Stomach (tissue), 4 donors: ENCODE results near the gene FBRSL1.

Source experiments
- POLR2A ChIP-seq, 4 donors: fragments of 450-650 bp; IDR thresholded peaks; one replicate each; pipeline ENCODE4 v1.6.1; 2016; ENCODE audit warnings: antibody characterized with exemption in 4 of 4, control low read depth in 2 of 4, mild to moderate bottlenecking in 1 of 4, moderate library complexity in 1 of 4
- POLR2AphosphoS5 ChIP-seq, 3 donors: sonication (generic); formaldehyde crosslinking; IDR thresholded peaks; one replicate each; pipeline ENCODE4 v1.6.1; 2016; ENCODE audit warnings: antibody characterized with exemption in 3 of 3
- TF ChIP-seq, protein P1 (sequence below), 7 experiments: fragments of 450-650 bp in 4 of 7; fragments of 200-600 bp in 3 of 7; sonication (generic) in 3 of 7; IDR thresholded peaks; one replicate each; pipeline ENCODE4 v1.5.1; 2016 to 2019; ENCODE audit warnings: antibody characterized with exemption in 7 of 7, control low read depth in 2 of 7, mild to moderate bottlenecking in 1 of 7

- no peak for TF ChIP-seq POLR2AphosphoS5 (IDR thresholded peaks at IDR 0.05)
- TF ChIP-seq, protein P1, sequence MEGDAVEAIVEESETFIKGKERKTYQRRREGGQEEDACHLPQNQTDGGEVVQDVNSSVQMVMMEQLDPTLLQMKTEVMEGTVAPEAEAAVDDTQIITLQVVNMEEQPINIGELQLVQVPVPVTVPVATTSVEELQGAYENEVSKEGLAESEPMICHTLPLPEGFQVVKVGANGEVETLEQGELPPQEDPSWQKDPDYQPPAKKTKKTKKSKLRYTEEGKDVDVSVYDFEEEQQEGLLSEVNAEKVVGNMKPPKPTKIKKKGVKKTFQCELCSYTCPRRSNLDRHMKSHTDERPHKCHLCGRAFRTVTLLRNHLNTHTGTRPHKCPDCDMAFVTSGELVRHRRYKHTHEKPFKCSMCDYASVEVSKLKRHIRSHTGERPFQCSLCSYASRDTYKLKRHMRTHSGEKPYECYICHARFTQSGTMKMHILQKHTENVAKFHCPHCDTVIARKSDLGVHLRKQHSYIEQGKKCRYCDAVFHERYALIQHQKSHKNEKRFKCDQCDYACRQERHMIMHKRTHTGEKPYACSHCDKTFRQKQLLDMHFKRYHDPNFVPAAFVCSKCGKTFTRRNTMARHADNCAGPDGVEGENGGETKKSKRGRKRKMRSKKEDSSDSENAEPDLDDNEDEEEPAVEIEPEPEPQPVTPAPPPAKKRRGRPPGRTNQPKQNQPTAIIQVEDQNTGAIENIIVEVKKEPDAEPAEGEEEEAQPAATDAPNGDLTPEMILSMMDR (IDR thresholded peaks at IDR 0.05): no peak
- no peak for TF ChIP-seq POLR2A (IDR thresholded peaks at IDR 0.05)
Measured at GRCh38 chr12:132445884-132446632, 43.9 kb upstream of the FBRSL1 start.
